ENCODE data around the gene RCC2.

The RCC2 gene

DNA sequence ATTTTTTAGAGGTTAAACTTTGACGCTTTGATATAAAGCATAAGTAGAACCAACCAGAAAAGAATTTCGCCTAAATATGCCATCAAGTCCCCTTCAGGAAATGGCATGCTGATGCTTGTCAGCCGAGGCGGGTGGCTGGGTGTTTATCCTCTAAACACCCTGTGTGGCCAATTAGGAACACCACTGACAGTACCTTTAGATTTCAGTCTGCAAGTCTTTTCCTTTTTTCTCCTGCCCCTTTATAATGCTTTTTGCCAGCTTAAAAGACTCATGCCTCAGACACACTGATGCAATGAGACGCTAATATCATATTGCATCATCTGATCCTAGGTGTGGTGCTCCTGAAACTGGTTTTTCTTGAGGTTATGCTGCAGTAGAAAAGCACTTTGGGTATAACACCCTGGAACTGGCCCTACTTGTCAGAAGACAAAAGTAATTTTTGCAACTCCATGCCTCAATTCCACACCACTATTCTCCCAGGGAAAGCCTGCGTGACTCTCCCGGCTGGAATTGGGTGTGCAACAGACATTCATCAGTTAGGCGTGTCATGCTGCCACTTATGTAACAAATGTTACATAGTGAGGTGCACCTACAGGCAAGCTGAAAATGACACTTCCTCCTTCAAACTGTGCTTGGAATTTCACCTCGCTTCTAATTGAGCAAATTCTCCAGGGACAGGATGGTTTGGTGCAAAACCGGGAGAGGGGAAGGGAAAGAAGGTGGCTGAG is 2.0 kb upstream of the RCC2 start:
- no peak for DNase-seq

DNA sequence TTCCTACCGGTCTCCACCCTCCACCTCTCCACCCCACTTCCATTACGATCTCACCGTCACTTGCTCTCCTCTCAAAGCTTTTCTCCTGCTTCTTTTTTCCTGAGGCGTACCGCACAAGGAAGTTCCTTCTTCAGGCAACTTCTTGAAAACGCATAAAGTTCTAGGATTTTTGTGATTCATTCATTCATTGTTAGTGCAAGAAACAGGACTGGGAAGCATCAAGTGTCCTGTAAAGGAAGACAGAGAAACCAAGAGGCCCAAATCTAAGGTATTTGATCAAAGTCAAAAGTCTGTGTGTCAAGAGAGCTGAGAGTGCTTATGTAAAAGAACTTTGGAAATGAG is 1.3 kb upstream of the RCC2 start:
- no peak for DNase-seq

DNA sequence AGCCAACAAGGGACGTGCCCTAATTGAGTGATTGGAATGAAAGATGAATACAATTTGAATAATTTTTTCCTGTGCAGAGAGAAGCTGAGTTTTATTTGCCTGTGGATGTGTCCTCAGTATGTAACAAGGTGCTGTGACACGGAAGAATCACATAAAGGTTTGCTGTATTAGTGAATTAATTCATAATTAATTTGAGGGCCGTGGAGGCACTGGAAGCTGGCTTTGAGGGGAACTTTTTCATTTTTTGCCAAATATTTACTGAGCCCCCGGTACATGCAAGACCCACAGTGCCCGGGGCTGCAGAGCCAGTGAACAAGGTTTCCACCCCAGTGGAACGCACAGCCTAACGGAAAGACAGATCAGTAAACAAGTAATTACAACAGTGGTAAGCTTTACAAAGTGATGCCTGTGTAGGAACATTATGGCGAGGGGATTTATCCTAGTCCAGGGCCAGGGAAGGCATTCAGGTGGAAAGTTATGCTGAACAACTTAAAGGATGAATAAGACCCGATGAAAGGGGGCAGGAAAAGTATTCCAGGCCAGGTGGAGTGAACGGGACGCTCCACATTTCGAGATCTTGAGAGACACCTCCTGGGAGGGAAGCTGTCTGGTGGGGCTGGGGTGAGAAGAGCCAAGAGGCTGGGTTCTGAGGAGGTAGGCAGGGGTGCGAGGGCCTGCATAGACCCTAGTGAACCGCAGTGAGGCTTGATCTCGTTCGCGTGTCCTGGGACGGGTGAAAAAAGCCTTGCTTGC is 773 bp upstream of the RCC2 start:
- no peak for DNase-seq

DNA sequence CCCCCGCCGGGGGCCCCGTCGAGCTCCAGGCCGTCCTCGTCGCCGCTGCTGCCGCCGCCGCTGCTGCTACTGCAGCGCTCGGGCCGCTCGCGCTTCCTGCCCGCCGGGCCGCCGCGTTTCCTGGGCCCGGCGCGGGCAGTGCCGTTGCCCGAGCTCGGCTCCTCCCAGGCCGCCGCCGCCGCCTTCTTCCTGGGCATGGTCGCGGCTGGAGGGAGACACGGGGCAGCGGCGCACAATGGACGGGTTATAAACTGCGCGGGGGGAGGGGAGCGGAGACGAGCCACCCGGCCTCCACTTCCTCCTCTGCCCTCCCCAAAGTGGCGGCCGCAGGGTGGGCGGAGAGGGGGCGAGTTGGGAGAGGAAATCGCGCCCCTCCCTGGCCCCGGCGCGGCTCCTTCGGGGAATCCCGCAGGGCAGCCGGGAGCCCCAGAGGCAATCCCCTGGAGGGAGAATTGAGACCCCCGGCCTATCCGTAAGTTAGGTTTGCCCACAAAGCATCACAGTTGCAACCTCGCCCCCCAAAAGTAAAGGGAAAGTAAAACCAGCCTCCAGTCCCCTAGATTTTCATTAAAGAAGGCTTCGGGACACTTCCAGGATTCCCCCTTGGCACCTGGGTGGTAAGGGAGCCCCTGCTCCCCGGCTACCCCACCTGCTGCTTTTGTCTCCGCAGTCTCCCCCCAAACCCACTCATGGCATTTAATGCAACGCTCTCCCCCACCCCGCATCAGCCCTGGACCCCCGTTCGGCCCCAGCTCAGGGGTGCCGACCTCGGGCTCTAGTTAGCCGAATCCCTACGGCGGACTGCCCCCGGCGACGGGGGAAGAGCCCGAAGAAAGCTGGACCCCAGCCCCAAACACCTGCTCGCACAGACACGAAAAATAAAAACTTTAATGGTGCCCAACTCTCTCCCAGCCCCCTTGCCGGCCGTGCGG is 893 bp downstream of the RCC2 start:
- peak; percentile 44 for DNase-seq

DNA sequence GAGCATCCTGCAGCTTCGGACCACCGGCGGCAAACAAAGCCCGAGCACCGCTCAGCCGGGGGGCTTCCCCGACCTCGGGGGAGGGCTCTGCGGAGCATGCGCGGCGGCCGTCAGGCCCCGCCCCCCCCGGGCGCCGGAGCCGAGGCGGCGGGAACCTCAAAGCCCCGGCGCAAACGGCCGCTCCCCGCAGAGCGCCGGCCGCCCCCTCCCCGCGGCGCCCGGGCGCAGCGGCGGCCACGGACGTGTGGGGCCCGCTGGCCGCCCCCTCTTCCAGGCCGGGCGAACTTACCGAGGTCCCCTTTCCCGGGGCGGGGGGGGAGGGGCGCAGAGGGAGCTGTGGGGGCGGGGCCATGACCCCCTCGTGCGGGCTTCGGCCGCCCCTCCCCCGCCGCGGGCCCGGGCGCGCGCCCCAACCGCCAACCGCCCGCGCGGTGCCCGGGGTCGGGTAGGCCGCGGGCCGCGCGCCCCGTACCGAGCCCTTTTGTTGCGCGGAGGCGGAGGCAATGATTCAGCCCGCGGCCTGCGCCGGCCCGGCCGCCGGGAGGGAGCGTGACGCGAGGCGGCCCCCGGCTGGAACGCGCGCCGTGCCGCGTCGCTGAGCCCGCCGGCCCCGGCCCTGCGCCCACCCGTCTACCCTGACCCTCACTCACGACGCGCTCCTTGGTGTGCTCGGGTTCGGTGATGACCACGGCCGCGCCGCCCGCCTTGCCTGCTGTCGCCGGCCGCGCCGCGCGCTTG is 1.7 kb downstream of the RCC2 start:
- DNase-seq, result peak; percentile 47

DNA sequence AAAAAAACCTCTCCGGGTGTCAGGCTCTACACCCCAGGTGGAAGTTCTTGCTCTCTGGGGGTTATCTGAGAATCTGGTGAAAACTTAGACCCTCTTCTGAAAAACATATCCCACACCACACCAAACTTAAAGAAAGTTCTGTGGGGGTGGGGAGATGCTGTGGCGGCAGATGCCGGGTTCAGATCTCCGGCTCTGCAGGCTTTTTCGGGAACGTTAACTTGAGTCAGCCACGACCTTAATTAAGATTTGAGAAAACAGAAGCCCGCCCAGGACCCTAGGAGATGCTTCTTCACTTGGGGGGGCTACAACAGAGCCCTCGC is 2.3 kb downstream of the RCC2 start:
- no peak for DNase-seq

DNA sequence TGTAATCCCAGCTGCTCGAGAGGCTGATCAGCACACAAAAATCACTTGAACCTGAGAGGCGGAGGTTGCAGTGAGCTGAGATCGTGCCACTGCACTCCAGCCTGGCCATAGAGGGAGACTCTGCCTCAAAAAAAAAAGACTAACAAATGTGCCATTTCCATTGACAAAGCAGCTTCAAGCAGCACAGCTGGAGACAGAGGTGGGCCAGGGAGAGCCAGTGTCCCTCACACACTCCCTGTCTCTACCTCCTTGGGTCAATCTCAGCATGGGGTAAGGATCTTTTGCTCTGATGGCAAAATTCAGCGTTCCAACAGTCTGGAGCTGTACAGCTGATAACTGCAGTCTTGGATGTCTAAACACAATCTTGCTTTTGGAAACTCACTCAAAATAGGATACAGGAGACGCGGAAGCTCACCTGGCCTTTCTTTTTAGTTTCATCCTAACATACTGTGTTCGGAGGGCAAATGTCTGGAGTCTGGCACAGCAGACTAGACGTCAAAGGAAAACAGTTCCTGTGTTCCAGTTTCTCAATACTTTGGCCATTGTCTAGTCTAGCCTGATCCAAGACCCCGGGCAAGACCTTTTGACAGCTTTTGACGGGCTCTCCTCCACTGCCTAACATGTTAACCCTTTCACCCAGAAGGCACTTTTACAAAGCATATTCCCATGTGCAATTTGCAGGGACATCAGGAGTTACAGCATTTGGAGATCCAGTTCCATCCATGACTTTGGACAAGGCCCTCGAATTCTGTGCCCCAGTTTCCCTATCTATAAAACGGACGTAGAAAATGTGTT is 2.9 kb downstream of the RCC2 start:
- DNase-seq, result no peak

DNA sequence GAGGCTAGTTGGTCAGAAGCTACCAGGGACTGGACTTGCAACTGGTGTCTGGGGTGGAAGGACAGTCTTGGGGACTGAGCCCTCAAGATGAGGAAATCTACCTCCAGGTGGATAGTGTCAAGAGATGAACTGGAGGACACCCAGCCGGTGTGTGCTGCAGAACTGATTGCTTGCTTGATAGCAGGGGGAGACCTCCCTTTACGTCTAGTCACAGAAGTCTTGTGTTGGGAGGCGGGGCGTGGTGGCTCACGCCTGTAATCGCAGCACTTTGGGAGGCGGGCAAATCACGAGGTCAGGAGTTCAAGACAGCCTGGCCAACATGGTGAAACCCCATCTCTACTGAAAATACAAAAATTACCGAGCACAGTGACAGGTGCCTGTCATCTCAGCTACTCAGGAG is 4.9 kb downstream of the RCC2 start:
- no peak for DNase-seq

DNA sequence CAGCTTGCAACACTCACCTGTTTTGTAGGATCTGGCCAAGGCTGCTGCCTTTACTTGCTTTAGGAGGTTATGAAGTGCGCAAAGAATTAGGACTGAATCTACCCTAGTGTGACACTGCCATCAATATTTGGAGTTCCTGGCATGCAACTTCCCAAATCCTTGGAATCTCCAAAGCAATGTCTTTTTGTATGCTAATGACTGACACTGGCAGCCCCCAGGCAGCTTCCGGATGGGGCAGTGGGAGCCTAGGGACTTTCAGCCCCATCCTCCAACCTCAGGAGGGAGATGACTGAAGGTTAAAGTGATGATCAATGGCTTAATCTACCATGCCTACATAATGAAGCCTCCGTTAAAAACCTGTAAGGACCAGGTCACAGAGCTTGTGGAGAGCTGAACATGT is 5.5 kb downstream of the RCC2 start:
- DNase-seq, result no peak

DNA sequence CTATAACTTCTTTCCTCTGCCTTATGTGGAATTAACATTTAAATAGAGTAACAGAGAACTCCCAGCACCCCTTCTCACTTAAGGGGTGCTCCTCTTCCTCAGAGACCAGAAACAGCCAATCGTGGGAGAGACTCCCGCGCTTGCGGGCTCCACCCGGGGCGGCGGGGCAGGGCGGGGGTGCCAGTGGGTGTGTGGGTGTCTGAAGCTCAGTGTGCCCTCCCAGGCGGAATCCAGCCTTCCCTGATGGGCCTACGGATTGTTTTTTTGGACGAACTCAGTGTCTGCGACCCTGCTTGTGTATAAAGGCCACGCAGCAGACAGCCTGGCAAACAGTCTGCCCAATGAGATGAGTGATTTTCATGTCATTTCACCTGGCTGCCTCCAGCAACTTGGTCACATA is 6.2 kb downstream of the RCC2 start:
- DNase-seq, result no peak

DNA sequence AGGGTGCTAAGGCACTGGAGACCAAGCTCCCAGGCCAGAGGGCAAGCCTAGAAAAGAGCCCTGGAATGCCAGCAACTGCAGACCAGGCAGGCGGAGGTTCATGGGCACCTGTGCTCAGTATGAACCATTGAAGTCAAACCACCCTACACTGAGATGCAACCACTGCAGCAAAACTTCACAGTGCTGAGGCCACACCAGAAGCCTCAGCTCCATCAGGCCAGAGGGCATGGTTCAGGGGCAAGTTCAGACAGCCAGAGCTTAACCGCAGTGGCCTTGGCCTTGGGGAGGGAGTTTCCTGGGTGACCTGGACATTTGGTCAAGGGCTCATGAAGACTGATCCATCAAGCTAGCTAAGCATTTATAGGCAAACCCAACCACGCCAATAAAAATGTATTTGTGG is 7.1 kb downstream of the RCC2 start:
- DNase-seq, result no peak

DNA sequence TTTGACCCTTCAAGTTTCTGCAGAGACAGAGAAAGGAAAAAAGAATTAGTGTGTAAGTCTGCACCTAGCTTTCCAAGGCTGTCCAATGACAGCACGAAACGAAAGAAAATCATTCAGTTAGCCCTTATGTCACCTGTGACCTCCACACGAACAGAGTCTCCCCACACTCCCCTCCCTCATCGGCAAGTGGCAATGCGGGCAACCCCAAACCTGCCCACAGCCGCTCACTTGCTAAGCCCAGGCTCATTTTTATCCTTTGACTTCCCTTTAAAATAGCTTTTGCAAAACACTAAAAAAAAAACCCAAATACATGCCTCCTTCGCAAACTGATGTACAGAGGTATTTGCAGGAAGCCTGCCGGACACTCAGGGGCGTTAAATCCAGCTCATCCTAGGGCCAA is 10.3 kb downstream of the RCC2 start:
- DNase-seq, result no peak

DNA sequence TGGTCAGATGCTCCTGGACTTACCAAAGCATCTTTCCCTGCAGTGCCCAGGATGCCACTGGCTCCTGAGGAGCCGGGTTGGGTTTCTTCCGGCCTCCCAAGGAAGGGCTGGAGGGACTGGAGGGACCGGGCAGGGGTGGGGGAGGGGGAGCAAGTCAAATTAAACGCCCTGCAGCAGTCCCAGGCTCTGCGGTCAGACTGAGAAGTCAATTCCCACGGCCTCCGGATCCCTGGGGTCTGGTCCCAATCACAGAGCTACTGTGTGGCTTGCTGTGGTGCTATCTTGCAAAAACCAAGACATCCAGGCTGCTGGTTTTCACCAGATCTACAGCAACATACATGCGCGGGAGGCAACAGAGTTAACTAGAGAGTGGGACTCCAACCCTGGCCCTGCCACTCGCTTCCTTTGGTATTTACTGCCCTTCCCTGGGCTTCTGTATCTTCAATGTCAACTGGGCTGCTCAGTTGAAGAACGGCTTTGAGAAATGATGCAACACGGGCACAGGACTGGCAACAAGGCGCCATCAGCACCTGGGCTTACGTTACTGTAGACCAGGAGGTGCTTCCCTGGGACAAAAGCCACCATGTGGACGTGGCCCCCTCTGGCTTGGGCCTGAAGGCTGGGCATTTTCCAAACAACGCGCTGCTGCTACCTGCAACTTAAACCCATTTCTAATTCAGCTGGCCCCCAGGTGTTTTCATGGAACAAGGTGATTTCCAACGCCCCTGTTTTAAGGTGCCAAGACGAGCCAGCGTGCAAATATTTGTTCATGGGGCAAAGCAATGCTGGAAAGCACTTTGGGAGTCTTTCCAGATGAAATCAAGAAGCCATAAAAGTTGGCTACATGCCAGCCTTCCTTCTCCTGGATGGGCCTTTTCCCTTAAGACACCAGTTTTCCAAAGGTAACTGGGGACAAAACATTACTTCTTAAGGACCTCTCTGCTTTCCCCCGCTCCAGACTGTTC is 11.5 kb downstream of the RCC2 start:
- no peak for DNase-seq

DNA sequence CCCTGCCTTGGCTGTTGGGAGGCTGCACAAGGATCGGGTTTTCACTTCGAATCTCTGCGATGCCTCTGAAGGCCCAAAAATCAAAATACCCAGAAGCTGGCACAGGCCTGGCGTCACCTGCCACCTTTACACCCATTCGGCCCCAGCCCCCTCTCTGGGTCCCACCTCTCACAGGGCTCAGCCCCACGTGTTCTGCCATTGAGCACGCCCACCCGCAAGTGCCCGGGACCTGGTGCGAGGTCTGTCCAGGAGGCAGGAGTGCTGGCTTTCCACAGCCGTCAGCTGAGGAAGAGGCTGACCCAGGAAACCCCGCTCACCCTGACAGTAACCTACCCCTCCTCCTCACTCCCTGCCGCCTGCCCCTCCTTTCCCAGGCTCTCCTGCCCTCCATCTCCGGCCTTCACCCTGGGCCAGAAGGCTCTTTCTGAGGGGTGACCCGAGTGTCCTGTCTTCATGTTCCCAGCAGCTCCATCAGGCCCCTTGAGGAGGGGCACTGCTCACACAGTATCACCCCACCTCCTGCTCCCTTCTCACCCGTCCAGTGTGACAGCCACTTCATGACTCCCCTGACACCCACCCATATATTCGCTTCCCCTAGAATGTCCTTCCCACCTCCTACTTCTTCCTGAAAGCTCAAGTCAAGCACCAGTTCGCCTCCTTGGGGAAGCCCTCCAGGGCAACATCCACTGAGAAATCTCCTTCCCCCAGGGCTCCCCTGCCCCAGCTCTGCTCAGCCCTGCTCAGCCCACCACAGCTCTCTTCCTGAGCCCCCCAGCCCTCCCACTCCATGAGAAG is 13.5 kb downstream of the RCC2 start:
- no peak for DNase-seq

DNA sequence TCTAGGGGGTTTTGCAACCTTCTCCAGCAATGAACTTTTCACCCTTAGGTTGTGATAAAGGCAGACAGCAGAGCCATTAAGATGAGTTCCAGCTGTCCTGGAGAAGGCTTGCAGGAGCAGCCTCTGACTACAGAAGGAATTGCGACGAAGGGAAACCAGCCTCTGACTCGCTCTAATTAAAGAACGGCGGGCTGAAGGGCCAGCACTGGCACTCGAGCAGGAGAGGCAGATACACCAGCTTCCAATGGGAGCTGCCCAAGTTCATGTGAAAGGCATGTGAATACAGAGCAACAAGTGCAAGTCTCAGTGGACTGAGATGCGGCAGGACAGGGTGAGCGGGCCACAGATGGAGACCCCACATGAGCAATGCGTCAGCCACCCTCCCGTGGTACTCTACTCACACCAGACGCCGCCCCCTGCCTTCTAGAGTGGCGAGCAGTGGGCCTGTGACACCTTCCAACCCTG is 15.7 kb downstream of the RCC2 start:
- no peak for DNase-seq

DNA sequence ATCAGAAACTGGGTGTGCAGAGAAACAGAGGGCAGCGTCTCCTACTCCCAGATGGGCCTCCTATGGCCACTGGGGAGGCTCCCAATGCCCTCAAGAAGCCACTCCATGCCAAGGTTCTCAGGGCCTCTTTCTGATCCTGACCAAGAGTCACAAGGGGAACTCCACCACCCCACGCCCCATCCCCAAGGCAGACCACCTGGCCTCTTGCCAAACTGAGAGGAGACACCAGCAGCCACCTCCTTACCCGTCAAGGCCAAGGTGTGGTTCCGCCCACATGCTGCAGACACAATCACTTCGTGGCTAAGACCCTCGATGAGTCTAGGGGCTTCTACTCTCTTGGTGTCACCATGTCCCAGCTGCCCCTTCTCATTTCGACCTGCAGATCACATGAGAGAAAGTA is 17.0 kb downstream of the RCC2 start:
- DNase-seq, result no peak

DNA sequence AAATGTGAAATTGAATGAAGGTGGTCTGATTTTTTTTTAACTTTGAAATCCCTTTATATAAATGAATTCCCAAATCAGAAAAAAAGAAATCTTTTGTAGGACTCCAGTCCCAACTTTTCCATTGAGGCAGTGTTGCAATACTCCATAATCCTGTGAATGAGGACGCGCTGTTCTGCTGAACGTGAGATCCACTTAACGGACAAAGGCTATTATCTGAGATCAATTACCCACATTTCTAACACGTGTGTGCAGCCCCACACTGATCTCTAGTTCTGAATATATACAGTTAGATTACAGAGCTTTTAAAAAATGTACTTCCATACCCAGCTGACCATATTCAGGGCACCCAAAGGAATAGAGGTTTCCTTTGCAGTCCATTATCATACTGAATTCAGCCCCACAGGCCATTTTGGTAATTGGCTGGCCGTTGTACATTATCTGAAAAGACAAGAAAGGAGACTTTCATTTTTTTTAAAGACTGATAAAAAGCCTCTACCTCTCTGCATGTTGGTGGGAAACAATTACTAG is 19.0 kb downstream of the RCC2 start:
- DNase-seq, result no peak

DNA sequence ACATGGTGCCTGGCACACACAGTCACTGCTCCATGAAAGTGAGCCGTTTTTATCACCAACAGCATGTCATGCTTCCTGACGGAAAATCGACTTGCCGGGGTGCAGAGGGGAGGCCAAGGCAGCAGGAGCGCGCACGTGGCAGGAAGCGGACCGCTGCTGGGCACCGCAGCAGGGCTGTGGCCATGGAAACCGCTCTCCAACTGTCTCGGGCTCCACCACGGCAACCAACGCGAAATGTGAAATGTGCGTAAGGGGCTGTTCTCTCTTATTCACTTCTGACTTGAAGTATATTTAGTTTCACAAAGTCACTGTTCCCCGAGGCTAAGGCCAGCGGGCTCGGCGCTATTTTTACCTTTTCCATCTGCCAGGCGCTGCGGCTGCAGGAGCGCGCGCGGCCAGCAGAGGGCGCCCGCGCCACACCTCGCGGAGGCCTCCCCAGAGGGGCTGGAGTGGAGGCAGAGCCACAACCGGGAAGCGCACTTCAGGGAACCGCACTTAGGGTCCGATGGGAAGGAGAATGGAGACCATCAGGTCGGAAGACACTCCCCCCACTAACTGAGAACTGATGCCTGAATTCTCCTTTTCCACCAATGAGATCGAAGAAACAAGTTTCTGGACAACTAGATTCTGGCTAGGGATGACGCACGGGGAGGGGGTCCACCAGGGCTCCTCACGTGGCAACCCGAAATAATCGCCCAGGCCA is 19.7 kb downstream of the RCC2 start:
- DNase-seq, result peak; percentile 48

DNA sequence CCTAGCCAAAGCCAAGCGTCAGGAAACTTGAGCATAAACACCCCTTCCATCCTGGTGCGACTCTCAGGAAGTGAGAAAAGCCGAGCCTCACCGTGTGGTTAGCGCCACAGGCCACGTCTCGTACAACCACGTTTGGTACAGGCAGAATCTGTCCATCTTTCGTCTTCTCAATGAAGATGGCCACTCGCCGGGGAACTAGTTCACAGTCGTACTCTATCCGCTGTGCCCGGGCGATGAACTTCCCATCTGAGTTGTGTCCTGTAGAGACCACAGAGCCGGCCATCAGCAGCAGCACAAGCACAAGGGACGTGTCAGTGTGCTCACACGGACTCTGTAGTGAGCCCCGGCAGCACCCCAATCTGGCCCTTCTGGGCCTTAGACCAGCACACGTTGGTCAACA is 23.1 kb downstream of the RCC2 start:
- no peak for DNase-seq
